ENCODE results near the gene TRMT2B. TPM values are rescaled to one million over a fixed set of nuclear protein-coding genes. Genes with fewer than 3 reads are reported as not detected.

The TRMT2B gene
- total and polyA plus RNA-seq, 2 experiments from 2014 or later, result 5.4 to 18.6 TPM

DNA sequence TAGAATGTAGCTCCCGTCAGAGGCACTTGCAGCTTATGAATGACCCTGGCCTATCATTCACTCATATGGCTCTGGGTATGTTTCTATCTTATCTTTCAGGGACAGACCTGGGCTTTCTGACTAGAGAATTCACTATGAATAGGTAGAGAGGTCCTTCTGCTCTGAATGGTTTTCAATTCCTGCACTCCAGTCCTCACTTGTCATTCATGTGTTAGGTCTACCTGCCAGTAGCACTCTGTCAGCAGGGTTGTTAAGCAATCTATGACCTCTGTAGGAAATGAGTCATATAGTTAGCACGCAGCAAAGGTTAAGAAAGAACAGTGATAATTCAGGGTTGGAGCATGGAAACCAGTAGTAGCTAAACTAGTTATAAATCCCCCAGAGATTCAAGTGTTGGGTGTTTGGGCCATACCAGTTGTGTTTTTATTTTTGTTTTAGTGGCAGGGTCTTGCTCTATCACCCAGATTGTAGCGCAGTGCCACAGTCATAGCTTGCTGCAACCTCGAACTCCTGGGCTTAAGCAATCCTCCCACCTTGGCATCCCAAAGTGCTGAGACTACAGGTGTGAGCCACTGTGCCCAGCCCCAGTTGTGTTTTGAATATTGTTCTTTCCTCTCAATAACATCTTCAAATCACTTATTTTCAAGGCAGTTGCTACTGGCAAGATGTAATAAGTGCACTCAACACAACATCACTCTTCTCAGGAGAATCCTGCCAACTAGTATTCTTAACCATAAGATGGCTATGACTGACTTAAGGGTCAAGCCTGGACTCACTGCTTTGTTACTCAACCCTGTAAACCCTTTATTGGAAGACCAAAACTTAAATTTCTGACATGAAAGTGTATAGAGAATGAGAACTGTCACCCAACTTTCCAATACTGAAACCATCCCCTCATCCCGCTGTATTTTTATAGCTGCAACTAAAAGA lies 57.3 kb downstream of the TRMT2B start:
- TF ChIP-seq, protein P1, sequence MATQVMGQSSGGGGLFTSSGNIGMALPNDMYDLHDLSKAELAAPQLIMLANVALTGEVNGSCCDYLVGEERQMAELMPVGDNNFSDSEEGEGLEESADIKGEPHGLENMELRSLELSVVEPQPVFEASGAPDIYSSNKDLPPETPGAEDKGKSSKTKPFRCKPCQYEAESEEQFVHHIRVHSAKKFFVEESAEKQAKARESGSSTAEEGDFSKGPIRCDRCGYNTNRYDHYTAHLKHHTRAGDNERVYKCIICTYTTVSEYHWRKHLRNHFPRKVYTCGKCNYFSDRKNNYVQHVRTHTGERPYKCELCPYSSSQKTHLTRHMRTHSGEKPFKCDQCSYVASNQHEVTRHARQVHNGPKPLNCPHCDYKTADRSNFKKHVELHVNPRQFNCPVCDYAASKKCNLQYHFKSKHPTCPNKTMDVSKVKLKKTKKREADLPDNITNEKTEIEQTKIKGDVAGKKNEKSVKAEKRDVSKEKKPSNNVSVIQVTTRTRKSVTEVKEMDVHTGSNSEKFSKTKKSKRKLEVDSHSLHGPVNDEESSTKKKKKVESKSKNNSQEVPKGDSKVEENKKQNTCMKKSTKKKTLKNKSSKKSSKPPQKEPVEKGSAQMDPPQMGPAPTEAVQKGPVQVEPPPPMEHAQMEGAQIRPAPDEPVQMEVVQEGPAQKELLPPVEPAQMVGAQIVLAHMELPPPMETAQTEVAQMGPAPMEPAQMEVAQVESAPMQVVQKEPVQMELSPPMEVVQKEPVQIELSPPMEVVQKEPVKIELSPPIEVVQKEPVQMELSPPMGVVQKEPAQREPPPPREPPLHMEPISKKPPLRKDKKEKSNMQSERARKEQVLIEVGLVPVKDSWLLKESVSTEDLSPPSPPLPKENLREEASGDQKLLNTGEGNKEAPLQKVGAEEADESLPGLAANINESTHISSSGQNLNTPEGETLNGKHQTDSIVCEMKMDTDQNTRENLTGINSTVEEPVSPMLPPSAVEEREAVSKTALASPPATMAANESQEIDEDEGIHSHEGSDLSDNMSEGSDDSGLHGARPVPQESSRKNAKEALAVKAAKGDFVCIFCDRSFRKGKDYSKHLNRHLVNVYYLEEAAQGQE (IDR thresholded peaks at IDR 0.05; ENCODE audit: unreplicated experiment), result no peak
- TF ChIP-seq NANOG (IDR thresholded peaks at IDR 0.05; ENCODE audit: borderline replicate concordance) (no peak), EZH2 (IDR thresholded peaks at IDR 0.05; ENCODE audit: low read depth, unreplicated experiment) (no peak), ZNF462 (CRISPR knock-in tag; IDR thresholded peaks at IDR 0.05) (no peak), CTCF (conservative IDR thresholded peaks at IDR 0.05; ENCODE audit: low read depth in 2 of 2) (no peak)
- Histone ChIP-seq H3K9me2 (ENCODE audit: insufficient read depth) (no peaks in the 10 kb centered on the region), H2AFZ (no peak overlapping the region), H3K27ac (ENCODE audit: low read depth) (no peak overlapping the region), H4K20me1 (replicated peaks; ENCODE audit: insufficient read depth) (no peaks in the 10 kb centered on the region), H3K4me3 (no peak overlapping the region), H3K27me3 (ENCODE audit: insufficient read depth) (no peaks in the 10 kb centered on the region), H3K4me1 (ENCODE audit: insufficient read depth) (no peaks in the 10 kb centered on the region), H3K36me3 (ENCODE audit: insufficient read depth) (no peaks in the 10 kb centered on the region), H3K4me2 (no peak overlapping the region), H3F3A (replicated peaks; ENCODE audit: low read depth) (no peaks in the 10 kb centered on the region), H3K79me2 (replicated peaks; ENCODE audit: insufficient read depth) (no peaks in the 10 kb centered on the region)
- no peaks in the 10 kb centered on the region for H3K36me3 Mint-ChIP-seq (ENCODE audit: low read depth)
- no peaks in the 10 kb centered on the region for H3K4me1 Mint-ChIP-seq
- no peak overlapping the region for H3K27ac Mint-ChIP-seq
- DNase-seq (ENCODE audit: low spot score) (no peak), ATAC-seq (no peak)
- no peaks in the 10 kb centered on the region for H3K9me3 Mint-ChIP-seq
- H3K27me3 Mint-ChIP-seq (ENCODE audit: insufficient read depth, low read depth, poor library complexity), result no peaks in the 10 kb centered on the region
- no peak overlapping the region for H3K4me3 Mint-ChIP-seq
